NCI-H187 treated with DMSO at 0.1 percent for 48 hours (cell line): ENCODE measurements around the gene GPX1.

ENCODE experiments used
- DNase-seq: peaks from one replicate; lab custom pipeline; 2025; lab: John Stamatoyannopoulos, UW

Gene GPX1

GRCh38 chr3:49311283-49311682, 46.9 kb downstream of the GPX1 start:
- no peak for DNase-seq

DNA sequence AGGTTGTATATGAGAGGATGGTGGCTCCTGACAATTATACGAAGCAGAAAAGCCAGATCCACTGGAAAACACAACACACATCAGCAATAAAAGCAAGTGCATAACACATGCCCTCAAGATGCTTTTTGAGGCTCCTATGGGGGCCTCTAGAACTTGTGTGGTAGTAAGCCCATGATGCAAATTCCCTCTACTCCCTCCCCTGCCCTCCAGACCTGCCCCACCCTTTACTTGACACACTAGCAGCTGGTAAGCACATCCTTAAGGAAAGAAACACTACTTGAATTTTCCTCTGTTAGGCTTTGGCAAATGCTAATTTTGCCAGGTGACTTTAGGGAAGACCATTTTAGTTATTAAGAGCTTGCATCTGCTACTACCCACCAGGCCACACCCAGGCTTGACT, 47.5 kb downstream of the GPX1 start:
- no peak for DNase-seq
